HCT116 (cell line): ENCODE results near the gene DNTT. TPM values are rescaled to one million over a fixed set of nuclear protein-coding genes. Genes with fewer than 3 reads are reported as not detected.

Source experiments
- ATAC-seq: fragments of 200-7000 bp; cut with Tn5 transposase; 2 replicates; pipeline ENCODE4 v1.9.1; 2020; ENCODE audit warnings: mild to moderate bottlenecking, moderate library complexity
- BruUV-seq: library from RNA; stranded (reverse); fragments of 400-500 nt; replicated peaks from 2 replicates; lab custom pipeline; 2021; lab: Mats Ljungman, UMichigan
- CTCF ChIA-PET: fragments of 300-600 bp; sonication (Branson Sonifier 250); formaldehyde crosslinking; loops from one replicate; lab custom pipeline; 2021; ENCODE audit warnings: antibody characterized with exemption; lab: Charles Lee
- POLR2A ChIA-PET: fragments of 300-600, 350-600 bp; sonication (Branson Sonifier 250); formaldehyde crosslinking; loops from one replicate; lab custom pipeline; 2021; ENCODE audit warnings: antibody characterized with exemption; lab: Charles Lee
- RAD21 ChIA-PET, 2 experiments: fragments of 300-600 bp; sonication (Branson Sonifier 250); formaldehyde crosslinking; loops; one replicate each; lab custom pipeline; 2023; ENCODE audit warnings: low total read pairs in 2 of 2; ENCODE audit not compliant: uncharacterized antibody in 2 of 2, unreplicated experiment in 2 of 2, low non-redundant PET in 1 of 2; lab: Charles Lee
- DNase-seq: peaks from one replicate; pipeline ENCODE4 v3.0.0-alpha.2; 2010; ENCODE audit warnings: low read depth, low spot score
- H2AFZ ChIP-seq: fragments of 200-600 bp; shearing (Covaris generic), sonication (generic); 2 replicates; pipeline ENCODE4 v1.6.1; 2017; ENCODE audit warnings: low read depth, mixed run types, mixed read lengths, antibody characterized with exemption, low read length; ENCODE audit not compliant: poor library complexity, severe bottlenecking
- H3K27ac ChIP-seq: 2 replicates; pipeline ENCODE4 v1.5.1; 2012; ENCODE audit warnings: low read depth, low read length
- H3K27me3 ChIP-seq: fragments of 200-600 bp; sonication (generic); 2 replicates; pipeline ENCODE4 v1.6.1; 2016; ENCODE audit warnings: mixed run types, low read length, mixed read lengths; ENCODE audit not compliant: insufficient read depth
- H3K36me3 ChIP-seq, 2 experiments: fragments of 200-500 bp in 1 of 2; fragments of 200-600 bp in 1 of 2; sonication (Bioruptor generic) in 1 of 2; sonication (generic) in 1 of 2; 2 replicates each; pipeline versions ENCODE4 v1.5.1 to v1.6.1; 2014 to 2016; ENCODE audit warnings: low read length in 2 of 2, inconsistent platforms in 1 of 2, mixed read lengths in 1 of 2, mixed run types in 1 of 2; ENCODE audit not compliant: insufficient read depth in 2 of 2, control insufficient read depth in 1 of 2
- H3K4me1 ChIP-seq, 2 experiments: fragments of 200-600 bp in 1 of 2; sonication (generic) in 1 of 2; 2 replicates each; pipeline versions ENCODE4 v1.5.1 to v1.6.1; 2012 to 2017; ENCODE audit warnings: low read length in 2 of 2, inconsistent platforms in 1 of 2, mild to moderate bottlenecking in 1 of 2, mixed read lengths in 1 of 2, mixed run types in 1 of 2, moderate library complexity in 1 of 2; ENCODE audit not compliant: insufficient read depth in 2 of 2, control insufficient read depth in 1 of 2
- H3K4me2 ChIP-seq: fragments of 200-600 bp; sonication (generic); 2 replicates; pipeline ENCODE4 v1.6.1; 2017; ENCODE audit warnings: mixed run types, low read length, mixed read lengths
- H3K4me3 ChIP-seq, 2 experiments: fragments of 200-600 bp in 1 of 2; sonication (generic) in 1 of 2; replicated peaks in 1 of 2; 2 replicates each; pipeline ENCODE4 v1.5.1; 2011 to 2016; ENCODE audit warnings: low read length in 2 of 2, control low read depth in 1 of 2, low read depth in 1 of 2, mild to moderate bottlenecking in 1 of 2, mixed read lengths in 1 of 2, mixed run types in 1 of 2
- H3K79me2 ChIP-seq: fragments of 200-600 bp; sonication (generic); 2 replicates; pipeline ENCODE4 v1.6.1; 2017; ENCODE audit warnings: mild to moderate bottlenecking, mixed run types, low read length, moderate library complexity, mixed read lengths; ENCODE audit not compliant: insufficient read depth
- H3K9ac ChIP-seq: fragments of 200-600 bp; sonication (generic); 2 replicates; pipeline ENCODE4 v1.6.1; 2016; ENCODE audit warnings: low read length, mixed read lengths
- H3K9me2 ChIP-seq: fragments of 200-600 bp; sonication (generic), shearing (Covaris generic); 2 replicates; pipeline ENCODE4 v1.6.1; 2017; ENCODE audit warnings: mixed run types, mild to moderate bottlenecking, moderate library complexity; ENCODE audit not compliant: insufficient read depth
- H3K9me3 ChIP-seq, 2 experiments: fragments of 200-500 bp in 1 of 2; fragments of 200-600 bp in 1 of 2; sonication (Bioruptor generic) in 1 of 2; sonication (generic) in 1 of 2; 2 replicates each; pipeline ENCODE4 v1.6.1; 2014 to 2017; ENCODE audit warnings: low read length in 2 of 2, mixed read lengths in 2 of 2, inconsistent platforms in 1 of 2, low read depth in 1 of 2, mild to moderate bottlenecking in 1 of 2, mixed run types in 1 of 2, moderate library complexity in 1 of 2; ENCODE audit not compliant: control insufficient read depth in 1 of 2, insufficient read depth in 1 of 2
- H4K20me1 ChIP-seq: fragments of 200-600 bp; sonication (generic), shearing (Covaris generic); 2 replicates; pipeline ENCODE4 v1.6.1; 2017; ENCODE audit warnings: mixed run types, mild to moderate bottlenecking, moderate library complexity; ENCODE audit not compliant: insufficient read depth
- CBX3 ChIP-seq: IDR thresholded peaks from 2 replicates; pipeline ENCODE4 v1.6.1; 2012; ENCODE audit warnings: low read depth
- CEBPB ChIP-seq: IDR thresholded peaks from 2 replicates; pipeline ENCODE4 v1.6.1; 2012; ENCODE audit warnings: low read depth
- CTCF ChIP-seq, 3 experiments: fragments of 200-600 bp in 1 of 3; sonication (generic) in 1 of 3; IDR thresholded peaks in 2 of 3; conservative IDR thresholded peaks in 1 of 3; 2 replicates each; pipeline ENCODE4 v1.5.1; 2012 to 2017; ENCODE audit warnings: low read depth in 2 of 3, low read length in 2 of 3, antibody characterized with exemption in 1 of 3, borderline replicate concordance in 1 of 3, control low read depth in 1 of 3, mild to moderate bottlenecking in 1 of 3, mixed read lengths in 1 of 3, mixed run types in 1 of 3, moderate library complexity in 1 of 3; ENCODE audit not compliant: insufficient read depth in 1 of 3
- ELF1 ChIP-seq: IDR thresholded peaks from 2 replicates; pipeline ENCODE4 v1.6.1; 2012; ENCODE audit warnings: low read depth, borderline replicate concordance
- EZH2phosphoT487 ChIP-seq: fragments of 200-600 bp; IDR thresholded peaks from 2 replicates; pipeline ENCODE4 v1.6.1; 2018; ENCODE audit warnings: antibody characterized with exemption, borderline replicate concordance
- FOSL1 ChIP-seq: IDR thresholded peaks from 2 replicates; pipeline ENCODE4 v1.6.1; 2012; ENCODE audit warnings: low read depth
- JUND ChIP-seq: IDR thresholded peaks from 2 replicates; pipeline ENCODE4 v1.6.1; 2012
- MAX ChIP-seq: IDR thresholded peaks from 2 replicates; pipeline ENCODE4 v1.6.1; 2012
- POLR2A ChIP-seq: IDR thresholded peaks from 2 replicates; pipeline ENCODE4 v1.7.0; 2011; ENCODE audit warnings: borderline replicate concordance; ENCODE audit not compliant: insufficient read depth, insufficient read length; ENCODE audit errors: extremely low read depth
- POLR2AphosphoS5 ChIP-seq: IDR thresholded peaks from 2 replicates; pipeline ENCODE4 v1.6.1; 2011; ENCODE audit warnings: mild to moderate bottlenecking, low read depth, low read length, moderate library complexity
- REST ChIP-seq: IDR thresholded peaks from 2 replicates; pipeline ENCODE4 v1.6.1; 2012; ENCODE audit warnings: low read depth
- SRF ChIP-seq: IDR thresholded peaks from 2 replicates; pipeline ENCODE4 v1.6.1; 2012; ENCODE audit warnings: low read depth
- intact Hi-C: fragments of 100-400 bp; cut with micrococcal nuclease; formaldehyde crosslinking; loops from 2 replicates; pipeline ENCODE4 v1.10.0; 2022
- total RNA-seq: library from RNA; stranded (reverse); gene quantifications from one replicate; pipeline ENCODE4 v1.2.1, GENCODE V29; 2021; ENCODE audit not compliant: unreplicated experiment

Gene DNTT
- total RNA-seq, 1 experiment from 2014 or later = not detected

GRCh38 chr10:96338279-96338925, 34.2 kb downstream of the DNTT start:
- no peaks in the 10 kb centered on the region for H3K4me1 ChIP-seq
- DNase-seq = no peak
- no peaks in the 10 kb centered on the region for H3K9me3 ChIP-seq
- no peak overlapping the region for H2AFZ ChIP-seq
- no peak overlapping the region for H3K4me2 ChIP-seq
- RAD21 ChIA-PET = no interaction called here
- no peaks in the 10 kb centered on the region for H3K36me3 ChIP-seq
- no TSS peak for BruUV-seq
- H3K79me2 ChIP-seq = no peaks in the 10 kb centered on the region
- TF ChIP-seq CTCF (IDR thresholded peaks at IDR 0.05 in 2 of 3, conservative IDR thresholded peaks at IDR 0.05 in 1 of 3; ENCODE audit: borderline replicate concordance in 1 of 3, insufficient read depth in 1 of 3, low read depth in 2 of 3, low read length in 2 of 3) (no peak), EZH2phosphoT487 (no peak), REST (no peak), POLR2AphosphoS5 (no peak), CEBPB (no peak), SRF (no peak), CBX3 (no peak), JUND (no peak), POLR2A (no peak), FOSL1 (no peak), MAX (no peak), ELF1 (no peak)
- intact Hi-C loops = no loop called here
- no peaks in the 10 kb centered on the region for H4K20me1 ChIP-seq
- H3K9me2 ChIP-seq = no peaks in the 10 kb centered on the region
- no peak for ATAC-seq
- CTCF ChIA-PET = interaction anchor here (1.0 to 1.7 kb wide), 4 partner anchors 8 to 321 kb away, joined by 3 to 6 read pairs (median 4); no protein-coding TSS in a partner anchor
- POLR2A ChIA-PET = no interaction called here
- no peak overlapping the region for H3K9ac ChIP-seq
- H3K27ac ChIP-seq = no peak overlapping the region
- H3K4me3 ChIP-seq = no peak overlapping the region
- H3K27me3 ChIP-seq = peaks cover 3% of the 10 kb centered on the region; the same call in 1 of the 2 replicates
